CD14-positive monocyte (primary cell): Measurements from ENCODE around the gene CCDC188. TPM values are rescaled to one million over a fixed set of nuclear protein-coding genes. Genes with fewer than 3 reads are reported as not detected.

Experiments used
- DNase-seq, 3 donors: peaks; one replicate each; pipeline ENCODE4 v3.0.0-alpha.2; 2011 to 2022
- H2AFZ ChIP-seq: 2 replicates; pipeline ENCODE4 v1.6.0; 2012; ENCODE audit warnings: mild to moderate bottlenecking, low read depth, low read length, inconsistent platforms; ENCODE audit not compliant: insufficient read depth, poor library complexity, severe bottlenecking
- H3K27ac ChIP-seq, 2 donors: 1 replicate in 1 of 2; 2 replicates in 1 of 2; pipeline ENCODE4 v1.5.1; 2012 to 2013; ENCODE audit warnings: low read length in 2 of 2, control low read depth in 1 of 2, inconsistent platforms in 1 of 2, low read depth in 1 of 2, mild to moderate bottlenecking in 1 of 2
- H3K27me3 ChIP-seq, 2 donors: one replicate each; pipeline versions ENCODE4 v1.6.0 to v1.6.1; 2011 to 2013; ENCODE audit warnings: low read length in 2 of 2; ENCODE audit not compliant: control insufficient read depth in 2 of 2, insufficient read depth in 2 of 2
- H3K36me3 ChIP-seq, 2 donors: replicated peaks in 1 of 2; 1 replicate in 1 of 2; 2 replicates in 1 of 2; pipeline versions ENCODE4 v1.5.1 to v1.6.1; 2012 to 2013; ENCODE audit warnings: low read length in 2 of 2, control low read depth in 1 of 2, inconsistent platforms in 1 of 2, mild to moderate bottlenecking in 1 of 2; ENCODE audit not compliant: insufficient read depth in 2 of 2, control insufficient read depth in 1 of 2
- H3K4me1 ChIP-seq, 2 donors: 1 replicate in 1 of 2; 2 replicates in 1 of 2; pipeline versions ENCODE4 v1.5.1 to v1.6.1; 2012 to 2013; ENCODE audit warnings: low read length in 2 of 2, control low read depth in 1 of 2, inconsistent platforms in 1 of 2, mild to moderate bottlenecking in 1 of 2, moderate library complexity in 1 of 2; ENCODE audit not compliant: insufficient read depth in 2 of 2, control insufficient read depth in 1 of 2
- H3K4me2 ChIP-seq: replicated peaks from 2 replicates; pipeline ENCODE3; 2012; ENCODE audit warnings: low read length, moderate library complexity, mild to moderate bottlenecking; ENCODE audit not compliant: poor library complexity, severe bottlenecking; ENCODE audit errors: extremely low read depth
- H3K4me3 ChIP-seq, 3 experiments: fragments of 200-600 bp in 1 of 3; sonication (generic) in 1 of 3; replicated peaks in 1 of 3; 1 replicate in 2 of 3; 2 replicates in 1 of 3; pipeline ENCODE4 v1.5.1; 2011 to 2013; ENCODE audit warnings: low read length in 3 of 3, mild to moderate bottlenecking in 3 of 3, control low read depth in 2 of 3, low read depth in 2 of 3, inconsistent platforms in 1 of 3, moderate library complexity in 1 of 3
- H3K79me2 ChIP-seq: 2 replicates; pipeline ENCODE4 v1.6.0; 2012; ENCODE audit warnings: mild to moderate bottlenecking, control low read depth, inconsistent platforms, low read length, moderate library complexity; ENCODE audit not compliant: insufficient read depth
- H3K9ac ChIP-seq: 2 replicates; pipeline ENCODE4 v1.6.0; 2017; ENCODE audit warnings: low read length, mild to moderate bottlenecking; ENCODE audit not compliant: insufficient read depth, poor library complexity, severe bottlenecking
- H3K9me3 ChIP-seq, 2 donors: replicated peaks in 1 of 2; 1 replicate in 1 of 2; 2 replicates in 1 of 2; pipeline versions ENCODE4 v1.5.1 to v1.6.1; 2012 to 2013; ENCODE audit warnings: low read length in 2 of 2, control low read depth in 1 of 2; ENCODE audit not compliant: control insufficient read depth in 1 of 2, insufficient read depth in 1 of 2
- H4K20me1 ChIP-seq: 2 replicates; pipeline ENCODE4 v1.6.0; 2012; ENCODE audit warnings: mild to moderate bottlenecking, low read length, control low read depth, moderate library complexity; ENCODE audit not compliant: insufficient read depth
- H3K27ac Mint-ChIP-seq, 7 donors: one replicate each; pipeline ENCODE4 v1.8.0; 2020; ENCODE audit warnings: mild to moderate bottlenecking in 7 of 7, mixed read lengths in 7 of 7, moderate library complexity in 6 of 7, inconsistent platforms in 2 of 7
- H3K27me3 Mint-ChIP-seq, 3 donors: one replicate each; pipeline ENCODE4 v1.8.0; 2021 to 2022; ENCODE audit warnings: low read depth in 3 of 3, mild to moderate bottlenecking in 3 of 3, mixed read lengths in 3 of 3, moderate library complexity in 3 of 3, inconsistent platforms in 1 of 3
- H3K36me3 Mint-ChIP-seq, 2 donors: one replicate each; pipeline ENCODE4 v1.8.0; 2020; ENCODE audit warnings: mixed read lengths in 2 of 2, inconsistent platforms in 1 of 2, mild to moderate bottlenecking in 1 of 2
- H3K4me1 Mint-ChIP-seq: one replicate; pipeline ENCODE4 v1.8.0; 2020; ENCODE audit warnings: mild to moderate bottlenecking, mixed read lengths
- H3K4me3 Mint-ChIP-seq, 2 donors: one replicate each; pipeline ENCODE4 v1.8.0; 2020; ENCODE audit warnings: mild to moderate bottlenecking in 2 of 2, mixed read lengths in 2 of 2, moderate library complexity in 1 of 2
- H3K9me3 Mint-ChIP-seq, 7 donors: one replicate each; pipeline ENCODE4 v1.8.0; 2020 to 2022; ENCODE audit warnings: mixed read lengths in 7 of 7, mild to moderate bottlenecking in 6 of 7, moderate library complexity in 6 of 7, inconsistent platforms in 2 of 7
- CTCF ChIP-seq: fragments of 200-600 bp; IDR thresholded peaks from one replicate; pipeline ENCODE4 v1.8.0; 2022; ENCODE audit warnings: antibody characterized with exemption, mild to moderate bottlenecking
- WGBS: methylation state at CpG from one replicate; pipeline ENCODE4 v1.1.5; 2013; ENCODE audit warnings: missing lambda C conversion rate; ENCODE audit not compliant: insufficient coverage; 5-methylcytosine and 5-hydroxymethylcytosine counted together
- intact Hi-C, 2 donors: fragments of 100-400 bp; cut with micrococcal nuclease; formaldehyde crosslinking; loops; one replicate each; pipeline versions ENCODE4 v1.15.0 to v1.15.1; 2023
- polyA plus RNA-seq, 3 donors: library from polyadenylated mRNA; depleted of rRNA in 1 of 3; unstranded in 2 of 3; stranded (reverse) in 1 of 3; fragments of 300-500 nt in 2 of 3; fragments of >200 nt in 1 of 3; fragmentation: Illumina TruSeq in 2 of 3; gene quantifications; 1 replicate in 2 of 3; 2 replicates in 1 of 3; pipeline ENCODE4 v1.2.3, GENCODE V29; 2012 to 2021

Gene CCDC188
- polyA plus RNA-seq, 3 donors, result 0.15 TPM; not detected in 2

GRCh38 chr22:20142711-20143621 is 7.9 kb downstream of the CCDC188 start:
- H3K4me2 ChIP-seq, result no peak overlapping the region
- no peak overlapping the region for H3K9ac ChIP-seq
- WGBS, result 97% methylated on average over 54 of the region's 65 CpGs
- H3K4me3 ChIP-seq, result no peak overlapping the region
- no peak overlapping the region for H2AFZ ChIP-seq
- no peaks in the 10 kb centered on the region for H3K9me3 Mint-ChIP-seq
- peaks cover 7 to 12% of the 10 kb centered on the region in 2 donors for H3K36me3 Mint-ChIP-seq
- no peak overlapping the region for H3K4me3 Mint-ChIP-seq
- no peak for TF ChIP-seq CTCF
- no peaks in the 10 kb centered on the region for H3K4me1 Mint-ChIP-seq
- H3K9me3 ChIP-seq, result no peaks in the 10 kb centered on the region
- no peak overlapping the region for H3K27ac Mint-ChIP-seq
- no peaks in the 10 kb centered on the region for H3K27me3 ChIP-seq
- no peak for DNase-seq
- intact Hi-C loops, result no loop called here
- H4K20me1 ChIP-seq, result peaks cover 19% of the 10 kb centered on the region
- H3K27ac ChIP-seq, result no peak overlapping the region
- no peaks in the 10 kb centered on the region for H3K4me1 ChIP-seq
- H3K27me3 Mint-ChIP-seq, result peaks cover 0 to 2% (median 0%) of the 10 kb centered on the region in 3 donors
- H3K36me3 ChIP-seq, result peaks cover 13 to 18% of the 10 kb centered on the region in 2 donors
- peaks cover under 1% of the 10 kb centered on the region for H3K79me2 ChIP-seq

- no peak overlapping the region for H3K27ac Mint-ChIP-seq
- Histone ChIP-seq H3K4me1 (no peaks in the 10 kb centered on the region), H3K27me3 (no peaks in the 10 kb centered on the region), H3K79me2 (peaks cover 5% of the 10 kb centered on the region), H4K20me1 (peaks cover 34% of the 10 kb centered on the region), H3K9ac (no peak overlapping the region), H3K4me3 (no peak overlapping the region), H3K4me2 (no peak overlapping the region), H3K9me3 (no peaks in the 10 kb centered on the region), H2AFZ (no peak overlapping the region), H3K27ac (no peak overlapping the region), H3K36me3 (peaks cover 13 to 18% of the 10 kb centered on the region in 2 donors)
- no peak for DNase-seq
- H3K4me3 Mint-ChIP-seq, result no peak overlapping the region
- WGBS, result 93% methylated on average over 18 of the region's 22 CpGs
- peaks cover 0 to 2% (median 0%) of the 10 kb centered on the region in 3 donors for H3K27me3 Mint-ChIP-seq
- TF ChIP-seq CTCF, result no peak
- peaks cover 4% of the 10 kb centered on the region for H3K4me1 Mint-ChIP-seq
- intact Hi-C loops, result no loop called here
- peaks cover 7 to 12% of the 10 kb centered on the region in 2 donors for H3K36me3 Mint-ChIP-seq
- H3K9me3 Mint-ChIP-seq, result no peaks in the 10 kb centered on the region
Measured at GRCh38 chr22:20141186-20142077, 9.4 kb downstream of the CCDC188 start.
